Caki2 (cell line): ENCODE measurements around the gene ENPP6. TPM values are rescaled to one million over a fixed set of nuclear protein-coding genes. Genes with fewer than 3 reads are reported as not detected.

Source experiments
- DNase-seq: peaks from one replicate; pipeline ENCODE4 v3.0.0-alpha.2; 2015; ENCODE audit warnings: low read depth
- in situ Hi-C: cut with HindIII; loops from 2 replicates; pipeline ENCODE4 v1.10.0; 2016; ENCODE audit warnings: low sequenced_read_pairs, low pct_unique_long_range_greater_than_20kb, mixed read lengths
- total RNA-seq: library from RNA; depleted of rRNA; stranded (reverse); fragments of >200 nt; shearing (Covaris generic); gene quantifications from 2 replicates; pipeline ENCODE4 v1.2.3, GENCODE V29; 2014; ENCODE audit warnings: low replicate concordance

Gene ENPP6
- total RNA-seq, 1 experiment from 2014 or later = 0.03 TPM

DNA sequence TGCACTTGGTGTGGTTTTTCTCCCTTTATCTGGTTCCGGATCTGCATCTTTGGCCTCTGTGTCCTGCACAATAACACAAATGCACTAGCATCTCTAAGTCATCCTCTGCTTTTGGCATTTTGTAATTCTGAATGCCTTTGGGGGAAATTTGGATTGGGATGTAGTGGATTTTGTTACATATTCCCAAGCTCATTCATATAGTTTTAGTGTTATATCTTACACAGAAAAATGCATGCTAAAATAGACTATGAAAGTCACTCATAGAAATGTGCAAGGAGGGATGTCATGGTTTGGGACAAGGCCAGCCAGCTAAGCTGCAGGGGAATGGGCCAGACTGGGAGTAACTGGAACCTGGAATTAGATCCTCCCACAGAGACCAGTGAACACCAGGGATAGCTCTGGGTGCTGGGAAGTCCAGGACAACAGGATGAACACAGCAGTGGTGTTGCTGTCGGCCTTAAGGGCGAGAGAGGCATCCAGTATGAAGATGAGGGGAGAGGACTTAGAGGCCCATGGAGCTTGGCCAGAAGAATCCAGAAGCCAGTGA, 20.1 kb downstream of the ENPP6 start:
- in situ Hi-C loops = no loop called here
- DNase-seq = no peak

- in situ Hi-C loops = no loop called here
- no peak for DNase-seq
Measured at GRCh38 chr4:184196730-184197385, 20.8 kb downstream of the ENPP6 start.

DNA sequence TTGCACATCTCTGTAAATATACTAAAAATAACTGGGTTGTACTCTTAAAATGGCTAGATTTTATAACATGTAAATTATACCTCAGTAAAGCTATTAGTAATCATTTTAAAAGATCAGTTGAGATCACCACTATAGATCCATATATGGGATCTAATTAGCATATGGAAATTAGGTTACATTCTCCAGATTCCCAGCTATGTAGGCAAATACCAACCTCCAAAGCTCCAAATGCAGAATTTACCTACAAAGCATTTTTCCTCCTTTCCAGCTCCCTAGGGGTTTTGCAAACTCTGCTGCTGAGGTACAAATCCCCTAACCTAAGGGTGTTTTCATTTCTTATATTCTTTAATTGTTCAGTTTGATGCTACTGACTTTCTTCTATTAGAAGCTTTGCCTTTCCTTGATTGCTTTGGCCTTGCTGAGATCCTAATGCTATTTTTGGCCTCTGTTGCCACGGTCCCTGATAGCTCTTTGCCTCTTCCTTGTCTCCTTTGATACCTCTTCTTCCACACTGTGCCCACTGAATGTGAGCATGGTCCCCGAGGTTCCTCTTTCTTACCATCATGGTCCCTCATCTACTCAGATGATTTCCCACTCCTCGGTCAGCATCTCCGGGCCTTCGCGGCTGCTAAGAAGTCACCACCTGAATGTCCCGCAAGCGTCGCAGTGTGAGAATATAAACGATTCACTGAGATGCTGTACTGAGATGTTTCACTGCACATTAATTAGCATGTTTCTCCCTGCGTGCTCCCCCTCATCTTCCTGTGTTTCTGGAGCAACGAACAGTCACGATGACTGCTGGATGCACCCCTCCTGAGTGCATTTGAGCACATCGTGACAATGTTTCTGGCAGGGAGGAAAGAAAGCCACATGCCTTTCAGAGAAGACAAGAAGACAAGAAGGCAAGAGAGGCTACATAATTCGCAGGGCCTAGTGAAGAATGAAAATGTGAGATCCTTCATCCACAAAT, 23.8 kb downstream of the ENPP6 start:
- in situ Hi-C loops = no loop called here
- no peak for DNase-seq

DNA sequence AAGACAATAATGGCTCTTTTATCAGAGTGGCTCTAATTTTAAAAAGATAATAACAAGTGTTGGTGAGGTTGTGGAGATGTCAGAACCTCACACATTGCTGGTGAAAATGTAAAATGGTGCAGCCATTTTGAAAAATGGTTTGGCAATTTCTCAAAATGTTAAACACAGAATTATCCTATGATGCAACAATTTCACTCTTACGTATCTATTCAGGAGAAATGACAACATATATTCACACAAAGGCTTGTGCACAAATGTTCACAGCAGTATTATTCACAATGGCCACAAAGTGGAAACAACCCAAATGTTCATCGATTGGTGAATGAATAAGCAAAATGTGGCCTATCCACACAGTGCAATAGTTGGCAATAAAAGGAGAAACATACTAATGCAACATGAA, 24.7 kb downstream of the ENPP6 start:
- DNase-seq = no peak
- in situ Hi-C loops = no loop called here

DNA sequence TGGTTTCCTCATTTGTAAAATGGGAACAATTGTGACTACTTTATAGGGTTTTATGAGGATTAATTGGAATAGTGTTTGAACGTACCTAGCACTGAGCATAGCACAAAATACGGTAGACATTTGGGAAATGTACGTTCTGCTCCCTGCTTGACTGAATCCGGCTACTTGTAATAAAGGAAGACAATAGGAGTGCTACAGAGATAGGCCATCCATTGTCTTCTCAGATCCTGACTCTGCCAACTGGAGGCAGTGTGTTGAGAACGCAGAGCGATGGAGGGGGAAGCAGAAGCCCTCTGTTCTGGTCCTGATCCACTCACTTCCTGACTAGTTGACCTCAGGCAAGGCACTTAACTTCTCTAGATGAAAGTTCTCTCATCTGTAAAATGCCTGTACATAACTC, 26.4 kb downstream of the ENPP6 start:
- in situ Hi-C loops = no loop called here
- no peak for DNase-seq

DNA sequence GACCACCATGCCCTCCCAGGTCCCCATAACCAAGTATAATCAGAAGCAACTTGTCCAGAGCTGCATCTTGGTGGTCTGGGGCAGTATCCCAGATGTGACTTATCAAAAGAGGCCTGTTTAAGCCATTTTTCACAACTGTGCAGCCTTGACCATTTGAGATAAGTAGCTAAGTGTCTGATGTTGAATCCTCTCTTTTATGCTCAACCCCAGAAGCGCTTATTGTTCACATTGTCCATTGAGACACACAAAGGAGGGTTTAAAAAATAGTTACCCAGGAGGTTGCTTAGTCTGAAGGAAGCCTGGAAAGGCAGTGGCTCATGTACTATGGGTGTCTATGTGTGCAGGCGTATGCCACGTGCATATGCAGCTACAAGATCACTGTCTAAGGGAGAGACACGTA, 27.0 kb downstream of the ENPP6 start:
- no peak for DNase-seq
- in situ Hi-C loops = no loop called here

- DNase-seq = no peak
- in situ Hi-C loops = no loop called here
Measured at GRCh38 chr4:184189966-184190365, 27.7 kb downstream of the ENPP6 start.

DNA sequence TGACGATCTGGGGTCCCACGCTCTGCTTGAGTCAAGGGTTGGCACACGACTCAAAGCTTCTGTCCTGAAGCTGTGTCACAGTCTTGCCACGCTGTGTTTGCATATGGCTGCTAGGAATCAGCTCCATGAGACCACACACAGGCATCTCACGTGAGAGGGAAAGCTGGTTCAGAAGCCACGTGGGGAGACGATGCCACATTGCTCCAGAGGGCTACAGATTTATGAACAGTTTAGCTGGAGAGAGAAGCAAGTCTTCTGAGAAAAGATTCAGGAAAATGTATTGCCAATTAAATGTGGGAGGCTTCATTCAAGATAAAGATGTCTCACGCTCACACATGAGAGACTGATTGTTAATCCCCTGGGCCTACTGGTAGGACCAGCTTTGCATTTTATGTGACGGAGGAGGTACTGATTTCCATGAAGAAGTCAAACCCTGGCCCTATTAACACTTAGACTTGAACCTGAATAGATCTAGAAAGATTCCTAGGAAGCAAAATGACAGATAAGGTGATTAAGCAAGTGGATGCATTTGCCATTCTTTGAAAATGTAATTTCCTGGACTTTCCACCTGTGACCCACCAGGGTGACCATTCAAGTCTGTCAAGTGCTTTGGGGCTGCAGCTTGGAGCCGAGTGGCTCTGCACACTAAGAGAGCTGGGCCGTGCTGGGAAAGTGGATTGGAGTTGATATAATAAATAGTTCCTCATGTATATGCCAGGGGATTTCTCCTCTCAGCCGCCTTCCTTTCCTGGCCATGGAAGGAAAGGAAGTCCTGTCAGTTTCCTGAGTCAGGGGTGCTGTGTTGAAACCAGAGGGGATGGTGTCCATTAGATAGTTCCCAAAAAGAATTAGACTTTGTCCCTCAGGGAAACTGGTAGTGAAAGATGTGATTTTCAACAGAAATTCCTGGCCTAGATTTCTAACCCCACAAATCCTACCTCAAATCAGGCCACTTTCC, 29.0 kb downstream of the ENPP6 start:
- no peak for DNase-seq
- in situ Hi-C loops = no loop called here

DNA sequence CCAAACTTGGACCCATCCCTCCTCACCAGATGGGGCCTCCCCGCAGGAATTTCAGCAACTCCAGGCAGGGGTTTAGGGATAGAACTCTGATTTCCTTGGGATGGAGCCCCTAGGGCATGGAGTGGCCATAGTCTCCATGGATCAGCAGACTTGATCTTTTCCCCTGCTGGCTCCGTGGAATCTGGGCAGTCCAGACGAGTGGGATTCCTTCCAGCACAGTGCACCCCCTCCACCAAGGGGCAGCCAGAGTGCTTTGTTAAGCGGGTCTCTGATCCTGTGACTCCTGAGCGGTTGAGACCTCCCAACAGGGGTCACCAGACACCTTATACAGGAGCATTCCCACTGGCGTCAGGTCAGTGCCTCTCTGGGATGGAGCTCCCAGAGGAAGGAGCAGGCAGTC, 40.4 kb downstream of the ENPP6 start:
- DNase-seq = no peak
- in situ Hi-C loops = no loop called here

GRCh38 chr4:184174571-184175488, 42.8 kb downstream of the ENPP6 start:
- in situ Hi-C loops = no loop called here
- DNase-seq = no peak

DNA sequence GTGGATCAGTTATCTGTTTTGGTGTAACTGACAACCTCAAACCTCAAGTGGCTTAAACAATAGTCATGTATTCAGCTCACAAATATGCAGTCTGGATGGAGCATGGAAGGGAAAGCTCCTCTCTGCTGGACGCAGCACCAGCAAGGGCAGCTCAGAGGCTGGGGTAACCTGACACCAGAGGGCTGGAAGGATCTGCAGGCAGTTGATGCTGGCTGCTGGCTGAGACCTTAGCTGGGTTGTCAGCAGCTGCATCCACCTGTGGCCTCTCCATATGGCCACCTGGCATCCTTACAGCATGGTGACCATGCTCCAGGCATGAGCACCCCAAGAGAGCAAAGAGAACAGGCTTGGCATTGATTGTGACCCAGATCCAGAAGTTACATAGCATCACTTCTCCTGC, 46.7 kb downstream of the ENPP6 start:
- no peak for DNase-seq
- in situ Hi-C loops = no loop called here

- in situ Hi-C loops = no loop called here
- DNase-seq = no peak
Measured at GRCh38 chr4:184169225-184169867, 48.3 kb downstream of the ENPP6 start.

DNA sequence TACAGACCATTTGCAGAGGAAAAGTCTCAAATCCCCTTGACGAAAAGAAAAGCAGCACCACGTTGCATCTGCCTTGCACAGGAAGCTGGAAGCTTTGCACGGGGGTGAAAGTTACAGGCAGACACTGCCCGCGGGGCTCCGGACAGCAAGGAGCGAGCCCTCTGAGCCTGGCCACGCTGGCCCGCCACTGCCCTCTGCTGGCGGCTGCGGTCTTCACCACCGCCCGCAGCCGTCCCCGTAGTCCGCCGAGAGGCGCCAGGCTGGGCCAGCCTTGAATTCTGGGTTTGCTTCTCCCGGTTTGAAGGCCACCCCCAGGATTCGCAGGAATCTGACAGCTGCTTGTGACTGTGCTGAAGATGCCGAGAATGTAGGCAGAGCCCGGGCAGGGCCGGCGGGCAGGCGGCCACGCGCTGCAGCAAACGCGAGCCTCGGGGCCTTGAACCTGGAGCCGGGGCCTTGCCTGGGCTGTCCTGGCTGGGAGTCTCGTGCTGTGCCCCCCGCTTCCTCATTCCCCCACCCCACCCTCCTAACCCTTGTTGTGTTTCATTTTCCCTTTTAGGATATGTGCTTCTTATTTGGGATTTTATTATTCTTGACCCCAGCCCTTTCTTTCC, 49.2 kb downstream of the ENPP6 start:
- DNase-seq = peak; percentile 42
- in situ Hi-C loops = no loop called here

GRCh38 chr4:184167576-184167975, 50.1 kb downstream of the ENPP6 start:
- in situ Hi-C loops = no loop called here
- no peak for DNase-seq

- no peak for DNase-seq
- in situ Hi-C loops = no loop called here
Measured at GRCh38 chr4:184166736-184167135, 50.9 kb downstream of the ENPP6 start.

DNA sequence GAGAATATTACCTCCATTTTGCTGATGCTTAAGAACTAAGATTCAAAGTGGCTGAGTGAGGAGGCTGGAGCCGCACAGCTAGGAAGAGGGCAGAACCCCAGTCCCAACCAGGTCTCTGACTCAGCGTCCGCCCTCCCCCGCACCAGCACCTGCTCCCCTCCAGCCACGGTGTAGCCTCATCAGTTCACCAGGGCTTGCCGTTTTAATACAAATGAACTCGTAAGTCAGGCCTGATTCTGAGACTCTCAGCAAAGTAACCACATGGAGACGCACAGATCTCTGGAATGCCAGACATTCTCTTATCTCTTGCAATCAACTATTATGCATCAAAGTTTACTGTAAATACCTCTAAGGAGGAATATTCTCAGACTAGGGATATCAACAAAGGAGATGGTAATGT, 52.4 kb downstream of the ENPP6 start:
- no peak for DNase-seq

DNA sequence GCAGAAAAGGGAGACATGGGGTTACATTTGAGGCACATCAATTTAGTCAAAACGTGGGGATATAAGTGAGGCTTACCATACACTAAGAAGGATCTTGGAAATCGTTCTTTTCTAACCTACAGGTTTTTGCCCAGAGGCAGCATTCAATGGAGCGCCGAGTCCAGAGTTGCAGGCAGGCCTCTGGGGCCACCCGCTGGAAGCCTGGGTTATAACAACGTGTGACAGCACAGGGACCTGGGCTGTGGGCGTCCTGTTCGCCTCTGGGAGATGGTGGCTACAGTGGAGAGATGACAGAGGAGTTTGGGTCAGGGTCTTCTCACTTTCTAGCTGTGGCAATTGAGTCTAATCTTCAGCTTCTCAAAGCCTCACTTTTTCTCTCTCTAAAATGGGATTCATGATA, 53.9 kb downstream of the ENPP6 start:
- in situ Hi-C loops = no loop called here
- DNase-seq = peak; percentile 7

More for the DNA sequence above, 52.4 kb downstream of the ENPP6 start:
- in situ Hi-C loops = no loop called here
